Left kidney (tissue), 2 donors: ENCODE measurements around the gene ZNF318. TPM values are rescaled to one million over a fixed set of nuclear protein-coding genes. Genes with fewer than 3 reads are reported as not detected.
"Not testable (repeated sequence)": the region's sequence is repeated elsewhere in the genome, so short reads cannot be mapped to it uniquely, and the experiment has no call there.

Experiments used
- DNase-seq: peaks from one replicate; pipeline ENCODE4 v3.0.0-alpha.2; 2013
- polyA plus RNA-seq: library from polyadenylated mRNA; unstranded; fragments of 120-200 nt; gene quantifications from one replicate; pipeline ENCODE4 v1.2.1, GENCODE V29; 2013; ENCODE audit not compliant: insufficient read length

ZNF318 gene
- polyA plus RNA-seq, 1 donor: 38.1 TPM

DNA sequence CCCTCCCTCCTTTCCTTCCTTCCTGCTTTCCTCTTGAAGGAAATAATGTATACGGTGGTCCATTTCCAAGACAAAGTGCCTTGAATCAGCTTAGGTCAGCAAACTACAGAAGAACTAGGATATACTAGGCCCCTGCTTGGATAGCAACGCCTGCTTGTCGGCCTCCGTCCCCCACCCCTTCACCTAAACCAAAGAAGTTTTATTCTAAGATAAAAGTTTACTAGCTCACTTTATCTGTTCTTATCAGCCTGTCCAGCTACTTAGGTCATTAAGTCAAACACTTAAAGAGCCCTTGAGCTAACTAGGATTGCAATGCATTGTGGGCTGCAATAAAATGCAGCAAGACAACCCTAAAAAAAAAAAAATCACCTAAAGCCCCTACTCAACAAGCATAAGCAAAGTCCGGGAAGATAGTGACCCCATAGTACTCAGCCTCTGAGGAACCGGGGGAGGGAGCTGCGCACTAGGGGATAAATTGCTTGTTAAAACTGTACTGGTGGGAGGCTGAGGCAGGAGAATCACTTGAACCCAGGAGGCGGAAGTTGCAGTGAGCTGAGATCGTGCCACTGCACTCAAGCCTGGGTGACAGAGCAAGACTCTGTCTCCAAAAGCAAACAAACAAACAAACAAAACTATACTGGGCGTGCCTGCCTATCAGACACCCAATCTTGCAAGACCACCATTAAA, 21.4 kb upstream of the ZNF318 start:
- not testable (repeated sequence) for DNase-seq

- no peak for DNase-seq
Measured at GRCh38 chr6:43389730-43390295, 20.4 kb upstream of the ZNF318 start.

GRCh38 chr6:43386492-43386891, 17.0 kb upstream of the ZNF318 start:
- DNase-seq: peak; percentile 42

DNA sequence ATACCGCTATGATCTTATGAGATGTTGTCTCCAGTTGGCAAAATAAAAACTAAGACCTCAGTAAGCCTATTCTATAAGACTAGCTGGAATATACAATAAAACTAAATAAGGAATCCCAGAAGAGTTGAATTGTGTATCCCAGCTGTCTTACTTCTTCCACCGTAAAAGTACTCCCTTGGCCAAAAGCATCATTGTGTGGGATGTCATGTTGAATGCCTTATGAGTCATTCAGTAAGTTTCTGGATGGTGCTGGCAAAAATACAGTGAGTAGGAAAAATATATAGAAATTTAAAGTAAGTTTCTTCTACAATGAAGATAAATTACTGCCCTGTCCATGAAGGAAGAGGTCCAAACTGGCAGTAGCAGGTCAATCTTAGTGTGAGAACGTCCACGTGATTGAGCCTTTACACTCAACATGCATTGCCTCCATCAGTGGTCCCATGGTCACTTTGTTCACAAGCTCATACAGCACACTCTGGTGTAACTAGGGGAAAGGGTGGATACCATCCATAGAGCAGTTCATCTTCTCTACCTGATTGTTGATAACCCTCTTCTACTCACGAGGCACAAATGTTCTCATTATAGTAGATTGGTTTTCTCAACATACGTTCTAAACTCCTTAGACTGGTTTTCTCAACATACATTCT, 13.7 kb upstream of the ZNF318 start:
- DNase-seq: no peak

- not testable (repeated sequence) for DNase-seq
Measured at GRCh38 chr6:43380858-43381257, 11.4 kb upstream of the ZNF318 start.

- peak; percentile 53 for DNase-seq
Measured at GRCh38 chr6:43378631-43379030, 9.2 kb upstream of the ZNF318 start.

DNA sequence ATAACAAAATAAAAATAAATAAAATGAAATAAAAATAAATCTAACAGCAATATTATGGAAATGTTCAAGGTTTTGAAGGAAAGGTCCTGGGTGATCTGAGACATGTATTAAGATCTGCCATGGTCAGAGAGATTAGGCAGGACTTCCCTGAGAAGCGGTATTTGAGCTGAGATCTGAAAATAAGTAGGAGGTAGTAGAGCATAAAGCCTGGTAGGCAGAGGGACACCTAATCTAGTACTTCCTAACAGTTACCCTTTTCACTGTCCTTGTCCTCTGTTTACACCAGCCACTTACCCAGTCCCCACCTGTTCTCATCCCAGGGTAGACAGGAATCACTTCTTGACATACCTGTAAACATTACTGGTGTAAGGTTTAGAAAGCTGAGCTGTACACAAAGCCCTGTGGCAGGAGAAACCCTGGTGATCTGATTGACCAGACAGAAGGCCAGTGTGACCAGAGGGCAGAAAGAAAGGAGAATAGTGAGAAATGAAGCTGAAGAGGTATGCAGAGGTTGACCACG, 8.3 kb upstream of the ZNF318 start:
- no peak for DNase-seq

GRCh38 chr6:43376551-43376981, 7.1 kb upstream of the ZNF318 start:
- no peak for DNase-seq

DNA sequence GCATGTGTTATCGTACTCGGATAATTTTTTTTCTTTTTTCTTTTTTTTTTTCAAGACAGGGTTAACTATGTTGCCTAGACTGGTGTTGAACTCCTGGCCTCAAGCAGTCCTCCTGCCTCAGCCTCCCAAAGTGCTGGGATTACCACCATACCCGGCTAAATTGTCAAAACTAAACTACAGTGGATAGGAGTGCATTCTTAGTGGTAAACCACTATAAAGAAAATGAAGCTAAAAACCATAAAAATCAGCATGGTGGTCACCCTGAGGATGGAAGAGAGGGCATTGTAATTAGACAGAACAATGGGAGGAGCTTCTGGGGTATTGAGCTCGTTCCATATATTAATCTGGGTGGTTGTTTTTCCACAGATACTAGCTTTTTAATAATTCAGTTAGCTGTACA, 6.2 kb upstream of the ZNF318 start:
- DNase-seq: no peak

DNA sequence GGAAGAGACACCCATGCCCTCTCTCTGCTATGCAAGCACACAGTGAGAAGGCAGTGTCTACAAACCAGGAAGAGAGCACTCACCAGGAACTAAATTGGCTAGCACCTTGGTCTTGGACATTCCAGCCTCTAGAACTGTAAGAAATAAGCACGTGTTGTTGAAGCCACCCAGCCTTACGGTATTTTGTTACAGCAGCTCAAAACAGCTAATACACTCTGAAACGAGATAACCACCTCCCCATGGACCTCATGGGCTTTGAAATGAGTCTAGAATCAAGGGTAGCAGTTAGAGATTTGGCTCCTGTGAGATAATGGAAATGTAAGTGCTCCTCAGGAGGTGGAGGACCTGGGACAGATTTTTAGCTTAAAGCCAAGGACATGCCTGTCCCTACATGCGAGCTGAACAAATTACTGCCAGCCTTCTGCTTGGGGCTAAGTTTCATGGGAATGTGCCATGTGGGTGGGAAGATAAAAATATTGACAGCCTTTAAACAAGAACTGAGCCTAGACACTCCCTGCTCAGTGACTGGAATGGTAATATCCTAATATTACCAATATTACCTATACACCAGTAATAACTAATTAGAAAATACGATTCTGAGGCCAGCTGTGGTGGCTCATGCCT, 3.9 kb upstream of the ZNF318 start:
- no peak for DNase-seq

DNA sequence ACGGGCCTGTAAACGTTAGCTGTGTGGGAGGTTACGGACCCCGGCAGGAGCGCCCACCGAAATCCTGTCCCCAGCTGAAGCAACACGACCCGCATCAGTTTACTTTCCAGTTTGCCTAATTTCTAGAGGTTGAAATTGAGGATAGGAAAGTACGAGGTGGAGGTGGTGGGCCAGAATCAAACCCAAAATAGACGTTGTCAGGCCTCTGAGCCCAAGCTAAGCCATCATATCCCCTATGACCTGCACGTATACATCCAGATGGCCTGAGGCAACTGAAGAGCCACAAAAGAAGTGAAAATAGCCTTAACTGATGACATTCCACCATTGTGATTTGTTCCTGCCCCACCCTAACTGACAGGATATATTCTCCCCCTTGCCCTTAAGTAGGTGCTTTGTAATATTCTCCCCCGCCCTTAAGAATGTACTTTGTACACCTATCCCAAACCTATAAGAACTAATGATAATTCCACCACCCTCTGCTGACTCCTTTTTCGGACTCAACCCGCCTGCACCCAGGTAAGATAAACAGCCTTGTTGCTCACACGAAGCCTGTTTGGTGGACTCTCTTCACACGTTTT, 645 bp upstream of the ZNF318 start:
- DNase-seq: not testable (repeated sequence)

- DNase-seq: peak; percentile 59
Measured at GRCh38 chr6:43368259-43369160, 937 bp downstream of the ZNF318 start.

DNA sequence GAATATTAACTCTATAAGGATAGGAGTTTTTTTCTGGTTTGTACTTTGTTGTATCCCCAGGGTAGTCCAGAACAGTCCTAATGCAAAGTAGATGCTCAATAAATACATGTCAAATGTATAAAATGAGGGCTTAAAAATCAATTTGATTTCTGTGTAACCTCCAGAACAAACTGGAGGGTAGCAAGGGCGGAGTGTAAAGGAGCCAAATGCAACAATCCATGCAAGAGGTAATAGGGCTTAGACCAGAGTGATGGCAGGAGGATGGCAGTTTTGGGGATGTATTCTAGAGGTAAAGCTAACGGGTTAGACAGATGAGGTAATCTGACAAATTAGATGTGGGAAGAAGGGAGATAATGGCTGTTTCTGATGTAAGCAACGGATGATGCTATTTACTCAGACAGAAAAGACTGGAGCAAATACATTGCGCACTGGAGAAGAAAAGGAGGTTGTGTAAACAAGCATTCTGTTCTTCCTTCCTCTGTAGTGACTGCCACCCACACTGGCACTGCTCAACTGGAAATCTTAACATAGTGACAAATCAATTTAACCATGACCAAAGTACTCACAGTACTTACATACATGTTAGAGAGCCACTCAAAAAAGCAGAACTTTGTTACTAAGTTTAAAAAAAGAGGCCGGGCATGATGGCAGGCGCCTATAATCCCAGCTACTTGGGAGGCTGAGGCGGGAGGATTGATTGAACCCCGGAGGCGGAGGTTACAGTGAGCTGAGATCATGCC, 2.0 kb downstream of the ZNF318 start:
- no peak for DNase-seq

- DNase-seq: no peak
Measured at GRCh38 chr6:43361269-43361668, 8.2 kb downstream of the ZNF318 start.

DNA sequence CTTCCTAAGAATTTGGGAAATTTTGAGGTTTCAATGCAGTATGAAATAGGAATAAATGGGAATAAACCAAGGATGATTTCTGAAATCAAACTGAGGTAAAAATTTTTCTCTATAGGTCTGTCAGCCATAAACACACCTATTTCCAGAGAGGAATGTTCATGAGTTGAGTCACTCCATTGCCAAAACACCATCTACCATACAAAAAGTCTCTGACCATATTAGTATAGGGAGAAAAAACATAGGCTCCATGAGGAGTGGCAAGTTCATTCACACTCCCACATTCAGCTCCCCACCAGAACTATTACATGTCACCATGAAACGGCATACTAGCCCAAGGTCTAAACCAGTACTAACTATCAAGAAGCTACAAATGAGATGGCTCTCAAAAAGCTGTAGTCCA, 9.6 kb downstream of the ZNF318 start:
- DNase-seq: no peak

- no peak for DNase-seq
Measured at GRCh38 chr6:43359381-43359780, 10.1 kb downstream of the ZNF318 start.

GRCh38 chr6:43355862-43356590, 13.4 kb downstream of the ZNF318 start:
- DNase-seq: no peak

- not testable (repeated sequence) for DNase-seq
Measured at GRCh38 chr6:43351951-43352350, 17.5 kb downstream of the ZNF318 start.

DNA sequence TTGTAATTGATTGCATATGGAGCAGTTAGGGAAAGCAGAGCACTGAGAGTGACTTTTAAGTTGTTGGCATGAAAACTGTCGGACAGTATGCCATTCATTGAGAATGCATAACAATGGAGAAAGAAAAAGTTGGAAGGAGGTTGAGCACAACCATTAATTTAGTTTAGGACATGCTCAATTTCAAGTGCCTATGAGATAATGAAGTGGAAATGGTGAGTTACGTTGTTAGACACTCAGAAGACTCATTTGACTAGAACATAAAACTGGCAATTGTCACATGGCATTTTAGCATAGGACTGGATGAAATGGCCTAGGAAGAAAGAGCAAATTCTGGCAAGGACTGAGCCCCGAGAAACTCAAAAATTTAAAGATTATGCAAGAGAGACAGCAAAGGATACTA, 22.0 kb downstream of the ZNF318 start:
- DNase-seq: no peak

- no peak for DNase-seq
Measured at GRCh38 chr6:43347021-43347420, 22.4 kb downstream of the ZNF318 start.
